Measurements from ENCODE around the gene KY.

- no peak for TF ChIP-seq CTCF (conservative IDR thresholded peaks at IDR 0.05 in 1 of 2, IDR thresholded peaks at IDR 0.05 in 1 of 2; ENCODE audit: low read depth in 1 of 2, low read length in 2 of 2)
- TF ChIP-seq EZH2 (IDR thresholded peaks at IDR 0.05; ENCODE audit: low read length, missing control alignments), result no peak
Measured at GRCh38 chr3:134654031-134654430, 3.2 kb upstream of the KY start.

All from fibroblast of lung (primary cell).